Activated naive CD8-positive, alpha-beta T cell treated with anti-CD3 and anti-CD28 coated beads, Interleukin-2, amount 10 ng/mL, durations not matched to agents 7 days and 5 days (primary cell): ENCODE data around the gene BRI3. TPM values are rescaled to one million over a fixed set of nuclear protein-coding genes. Genes with fewer than 3 reads are reported as not detected.

Experiments
- ATAC-seq: fragments of 150-1000 bp; cut with Tn5 transposase; one replicate; pipeline ENCODE4 v1.10.0; 2021; ENCODE audit warnings: low read depth, moderate library complexity
- POLR2A ChIA-PET: fragments of 350-600 bp; sonication (Branson Sonifier 250); formaldehyde crosslinking; loops from one replicate; lab custom pipeline; 2021; ENCODE audit warnings: antibody characterized with exemption; lab: Charles Lee
- DNase-seq: peaks from one replicate; pipeline ENCODE4 v3.0.0; 2021
- H3K27ac Mint-ChIP-seq: one replicate; pipeline ENCODE4 v1.8.0; 2022; ENCODE audit warnings: mild to moderate bottlenecking, mixed read lengths
- H3K27me3 Mint-ChIP-seq: one replicate; pipeline ENCODE4 v1.8.0; 2022; ENCODE audit warnings: mild to moderate bottlenecking, moderate library complexity, mixed read lengths
- H3K36me3 Mint-ChIP-seq: one replicate; pipeline ENCODE4 v1.8.0; 2021; ENCODE audit warnings: mild to moderate bottlenecking, mixed read lengths
- H3K4me1 Mint-ChIP-seq: one replicate; pipeline ENCODE4 v1.8.0; 2021; ENCODE audit warnings: mixed read lengths
- H3K4me3 Mint-ChIP-seq: one replicate; pipeline ENCODE4 v1.8.0; 2022; ENCODE audit warnings: mild to moderate bottlenecking, moderate library complexity, mixed read lengths
- H3K9me3 Mint-ChIP-seq: one replicate; pipeline ENCODE4 v1.8.0; 2021; ENCODE audit warnings: mixed read lengths
- total RNA-seq, 2 experiments: library from RNA; stranded (reverse); gene quantifications; one replicate each; pipeline ENCODE4 v1.2.3, GENCODE V29; 2021

BRI3 gene
- total RNA-seq, 2 experiments from 2014 or later = 53.6 to 55.3 TPM

GRCh38 chr7:98296833-98297232 is 15.3 kb downstream of the BRI3 start:
- H3K4me3 Mint-ChIP-seq = no peak overlapping the region
- ATAC-seq = no peak
- H3K4me1 Mint-ChIP-seq = no peaks in the 10 kb centered on the region
- POLR2A ChIA-PET = no interaction called here
- no peak overlapping the region for H3K27ac Mint-ChIP-seq
- DNase-seq = no peak
- peaks cover 1% of the 10 kb centered on the region for H3K36me3 Mint-ChIP-seq
- no peaks in the 10 kb centered on the region for H3K27me3 Mint-ChIP-seq
- no peaks in the 10 kb centered on the region for H3K9me3 Mint-ChIP-seq

DNA sequence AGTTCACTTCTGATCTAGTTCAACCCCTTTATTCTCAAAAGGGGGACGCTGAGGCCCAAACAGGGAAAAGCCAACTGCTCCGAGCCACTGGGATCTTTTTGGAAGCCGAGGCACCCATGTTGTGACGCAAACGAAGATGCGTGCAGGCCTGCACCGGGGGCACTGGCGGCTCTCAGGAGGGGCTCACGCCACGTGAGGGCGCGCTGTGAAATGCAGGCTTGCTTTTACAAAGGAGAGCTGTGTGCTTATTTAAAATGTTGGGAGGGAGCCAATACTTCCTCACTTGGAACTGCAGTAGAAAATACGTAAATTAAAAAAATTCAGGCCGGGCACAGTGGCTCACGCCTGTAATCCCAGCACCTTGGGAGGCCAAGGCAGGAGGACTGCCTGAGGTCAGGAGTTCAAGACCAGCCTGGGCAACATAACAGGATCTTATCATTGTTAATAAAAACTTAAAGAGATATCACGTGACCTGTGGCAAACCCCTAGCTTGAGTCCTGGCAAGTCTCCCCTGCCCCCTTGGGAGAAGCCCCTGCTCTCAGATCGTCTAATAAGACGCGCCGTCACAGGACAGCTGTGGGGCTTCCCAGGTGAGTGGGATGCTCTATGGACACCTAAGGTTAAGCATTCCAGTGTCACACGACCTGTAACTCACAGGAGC is 16.3 kb downstream of the BRI3 start:
- Mint-ChIP-seq H3K4me1 (no peaks in the 10 kb centered on the region), H3K27me3 (no peaks in the 10 kb centered on the region), H3K27ac (no peak overlapping the region), H3K4me3 (no peak overlapping the region), H3K36me3 (no peaks in the 10 kb centered on the region), H3K9me3 (no peaks in the 10 kb centered on the region)
- POLR2A ChIA-PET = no interaction called here
- DNase-seq (no peak), ATAC-seq (no peak)

- H3K27me3 Mint-ChIP-seq = no peaks in the 10 kb centered on the region
- DNase-seq (no peak), ATAC-seq (no peak)
- no peak overlapping the region for H3K4me3 Mint-ChIP-seq
- no peaks in the 10 kb centered on the region for H3K36me3 Mint-ChIP-seq
- no peaks in the 10 kb centered on the region for H3K9me3 Mint-ChIP-seq
- H3K27ac Mint-ChIP-seq = no peak overlapping the region
- POLR2A ChIA-PET = no interaction called here
- no peaks in the 10 kb centered on the region for H3K4me1 Mint-ChIP-seq
Observed at GRCh38 chr7:98300595-98301372, 19.3 kb downstream of the BRI3 start.

- H3K9me3 Mint-ChIP-seq = no peaks in the 10 kb centered on the region
- H3K27me3 Mint-ChIP-seq = no peaks in the 10 kb centered on the region
- H3K4me1 Mint-ChIP-seq = no peaks in the 10 kb centered on the region
- H3K36me3 Mint-ChIP-seq = no peaks in the 10 kb centered on the region
- H3K4me3 Mint-ChIP-seq = no peak overlapping the region
- ATAC-seq (no peak), DNase-seq (no peak)
- no peak overlapping the region for H3K27ac Mint-ChIP-seq
- POLR2A ChIA-PET = no interaction called here
Observed at GRCh38 chr7:98301693-98302470, 20.4 kb downstream of the BRI3 start.

DNA sequence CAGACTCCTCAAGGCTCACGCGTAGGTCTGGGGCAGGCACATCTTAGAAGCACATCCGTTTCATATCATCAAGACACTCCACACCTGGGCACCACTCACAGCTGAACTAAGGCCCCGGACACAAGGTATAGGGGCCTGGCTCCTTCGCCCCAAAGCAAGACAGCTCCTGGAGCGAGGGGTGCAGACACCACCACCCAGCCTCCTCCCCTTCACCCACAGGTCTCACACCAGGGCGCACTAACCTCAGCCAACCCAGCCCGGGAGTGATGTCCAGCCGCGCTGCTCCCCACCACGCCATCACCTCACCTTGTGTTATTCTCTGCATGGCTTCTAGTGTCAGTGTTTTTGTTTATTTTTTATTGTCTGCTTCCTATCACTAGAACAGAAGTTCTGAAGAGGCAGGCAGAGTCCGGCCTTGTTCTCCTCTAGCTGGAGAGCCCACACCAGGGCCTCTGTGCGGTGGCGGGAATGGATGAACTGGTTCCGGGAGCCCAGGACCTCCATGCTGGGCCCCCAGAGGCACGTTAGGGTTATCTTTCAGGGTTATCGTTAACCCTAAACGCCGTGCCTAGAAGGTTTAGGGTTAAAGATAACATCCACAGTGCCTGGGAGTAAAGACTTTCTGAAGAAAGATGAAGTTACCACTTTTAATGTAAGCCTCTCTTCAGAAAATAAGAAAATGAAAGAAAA is 21.8 kb downstream of the BRI3 start:
- no peak for DNase-seq
- ATAC-seq = no peak
- no peaks in the 10 kb centered on the region for H3K27me3 Mint-ChIP-seq
- H3K4me1 Mint-ChIP-seq = no peaks in the 10 kb centered on the region
- no peak overlapping the region for H3K27ac Mint-ChIP-seq
- no peaks in the 10 kb centered on the region for H3K9me3 Mint-ChIP-seq
- no peaks in the 10 kb centered on the region for H3K36me3 Mint-ChIP-seq
- POLR2A ChIA-PET = no interaction called here
- no peak overlapping the region for H3K4me3 Mint-ChIP-seq

DNA sequence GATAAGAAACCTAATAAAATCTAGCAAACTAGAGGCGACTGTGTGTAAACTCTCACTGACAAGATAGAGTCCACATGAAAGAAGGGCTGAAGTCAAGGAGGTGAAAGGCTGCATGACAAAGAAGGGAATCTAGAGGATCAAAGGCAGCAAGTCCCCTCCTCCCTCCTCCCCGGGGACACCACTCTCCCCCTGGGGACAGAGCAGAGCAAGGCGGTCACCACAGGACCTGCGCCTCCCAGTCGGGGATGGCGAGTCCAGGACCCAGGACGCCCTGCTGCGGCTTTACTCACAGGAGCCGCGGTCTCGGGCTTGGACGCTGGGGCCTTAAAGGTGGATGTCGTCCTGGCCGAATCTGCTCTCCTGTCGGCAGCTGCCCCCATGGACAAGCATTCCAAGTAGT is 22.4 kb downstream of the BRI3 start:
- ATAC-seq (no peak), DNase-seq (no peak)
- Mint-ChIP-seq H3K27ac (no peak overlapping the region), H3K27me3 (no peaks in the 10 kb centered on the region), H3K4me3 (no peak overlapping the region), H3K4me1 (no peaks in the 10 kb centered on the region), H3K9me3 (no peaks in the 10 kb centered on the region), H3K36me3 (no peaks in the 10 kb centered on the region)
- POLR2A ChIA-PET = interaction anchor here (0.7 kb wide), 1 partner anchor 1566 kb away, joined by 3 read pairs; no protein-coding TSS in a partner anchor

DNA sequence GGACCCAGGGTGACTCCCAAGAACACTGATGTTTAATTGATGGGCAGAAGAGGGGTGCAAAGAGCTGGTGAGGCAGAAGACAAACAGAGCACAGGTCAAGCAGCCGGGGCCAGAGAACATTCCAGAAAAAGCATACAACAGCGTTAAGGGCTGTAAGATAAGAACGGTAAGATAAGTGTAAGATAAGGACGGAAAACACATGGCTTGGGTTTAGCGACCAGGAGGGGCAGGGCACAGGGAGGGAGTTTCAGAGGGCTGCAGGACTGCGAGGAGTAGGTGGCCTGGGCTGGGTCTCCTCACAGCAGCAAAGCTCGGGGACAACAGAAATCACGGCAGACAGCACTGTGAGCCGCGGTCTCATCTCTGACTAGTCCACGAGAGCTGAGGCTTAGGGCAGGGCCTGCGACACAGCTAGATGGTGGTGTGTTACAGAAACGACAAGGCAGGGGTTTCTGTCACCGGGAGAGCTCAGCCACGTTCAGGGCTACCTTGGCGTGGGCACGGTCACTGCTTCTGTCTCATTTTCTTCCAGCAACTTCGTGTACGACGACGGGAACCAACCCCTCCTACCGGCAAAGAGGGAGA is 24.6 kb downstream of the BRI3 start:
- DNase-seq = no peak
- Mint-ChIP-seq H3K4me3 (no peak overlapping the region), H3K27me3 (no peaks in the 10 kb centered on the region), H3K4me1 (no peaks in the 10 kb centered on the region), H3K27ac (no peak overlapping the region), H3K36me3 (no peaks in the 10 kb centered on the region), H3K9me3 (no peaks in the 10 kb centered on the region)
- ATAC-seq = no peak
- POLR2A ChIA-PET = no interaction called here

DNA sequence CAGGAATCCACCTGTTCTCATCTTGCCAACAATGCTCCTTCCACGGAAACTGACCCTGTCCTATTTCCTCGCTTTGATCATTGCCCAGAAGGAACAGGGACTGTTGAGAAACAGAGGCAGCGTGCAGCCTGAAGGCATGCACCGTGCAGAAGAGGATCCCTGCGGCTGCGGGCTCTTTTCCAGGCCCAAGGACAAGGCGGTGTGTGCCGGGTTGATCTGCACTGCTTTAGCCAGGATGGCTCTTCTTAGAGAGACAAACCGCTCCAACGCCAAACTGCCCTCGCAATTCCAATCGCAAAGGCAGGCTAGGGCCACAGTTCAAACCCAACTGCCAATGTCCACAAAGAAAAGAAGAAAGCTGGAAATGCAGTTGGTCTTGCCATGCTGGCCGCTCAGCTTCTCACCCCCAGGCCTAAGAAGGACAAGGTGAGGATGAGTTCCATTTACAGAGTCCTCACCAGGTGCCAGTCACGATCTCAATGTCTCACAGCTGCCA is 26.5 kb downstream of the BRI3 start:
- H3K36me3 Mint-ChIP-seq = no peaks in the 10 kb centered on the region
- no peak overlapping the region for H3K27ac Mint-ChIP-seq
- POLR2A ChIA-PET = no interaction called here
- H3K27me3 Mint-ChIP-seq = no peaks in the 10 kb centered on the region
- DNase-seq = no peak
- H3K9me3 Mint-ChIP-seq = no peaks in the 10 kb centered on the region
- no peak overlapping the region for H3K4me3 Mint-ChIP-seq
- no peaks in the 10 kb centered on the region for H3K4me1 Mint-ChIP-seq
- ATAC-seq = no peak

- Mint-ChIP-seq H3K27me3 (no peaks in the 10 kb centered on the region), H3K4me1 (no peaks in the 10 kb centered on the region), H3K4me3 (no peak overlapping the region), H3K9me3 (no peaks in the 10 kb centered on the region), H3K27ac (no peak overlapping the region), H3K36me3 (no peaks in the 10 kb centered on the region)
- no peak for ATAC-seq
- POLR2A ChIA-PET = no interaction called here
- no peak for DNase-seq
Observed at GRCh38 chr7:98309566-98309965, 28.1 kb downstream of the BRI3 start.

GRCh38 chr7:98312201-98312600 is 30.7 kb downstream of the BRI3 start:
- DNase-seq = no peak
- POLR2A ChIA-PET = no interaction called here
- no peaks in the 10 kb centered on the region for H3K36me3 Mint-ChIP-seq
- H3K27ac Mint-ChIP-seq = no peak overlapping the region
- H3K4me1 Mint-ChIP-seq = no peaks in the 10 kb centered on the region
- H3K4me3 Mint-ChIP-seq = no peak overlapping the region
- no peaks in the 10 kb centered on the region for H3K9me3 Mint-ChIP-seq
- H3K27me3 Mint-ChIP-seq = no peaks in the 10 kb centered on the region
- no peak for ATAC-seq

- no peak for DNase-seq
- Mint-ChIP-seq H3K36me3 (no peaks in the 10 kb centered on the region), H3K4me3 (no peak overlapping the region), H3K27me3 (no peaks in the 10 kb centered on the region), H3K4me1 (no peaks in the 10 kb centered on the region), H3K27ac (no peak overlapping the region), H3K9me3 (peaks cover 4% of the 10 kb centered on the region)
- no peak for ATAC-seq
- POLR2A ChIA-PET = no interaction called here
Observed at GRCh38 chr7:98314469-98314868, 33.0 kb downstream of the BRI3 start.

DNA sequence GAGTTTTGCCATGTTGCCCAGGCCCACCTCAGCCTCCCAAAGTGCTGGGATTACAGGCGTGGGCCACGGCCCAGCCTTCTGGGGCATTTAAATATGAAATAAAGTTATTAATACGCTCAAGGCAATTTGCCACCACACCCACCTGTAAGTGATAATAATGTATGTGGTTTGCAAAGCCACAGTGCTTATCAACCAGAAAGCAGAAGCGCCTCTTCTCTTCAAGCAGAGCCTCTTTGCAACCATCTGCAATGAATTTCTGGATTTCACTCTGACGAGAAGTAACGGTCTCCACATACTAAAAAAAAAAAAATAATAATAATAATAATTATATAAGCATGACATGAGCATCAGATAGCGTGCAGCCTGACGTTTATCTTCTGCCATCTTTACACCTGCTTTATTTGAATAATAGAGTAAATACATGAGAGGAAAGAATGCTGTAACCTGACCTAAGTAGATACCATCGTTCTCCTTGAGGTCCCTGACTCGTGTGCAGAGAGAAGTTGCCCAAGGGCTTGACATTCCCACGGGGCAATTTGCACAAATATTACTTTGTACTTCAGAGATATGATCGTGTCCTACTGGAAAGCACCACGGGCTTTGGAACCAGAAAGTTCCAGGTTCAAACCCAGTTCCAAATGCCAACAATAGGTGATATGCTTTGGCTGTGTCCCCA is 34.0 kb downstream of the BRI3 start:
- H3K27ac Mint-ChIP-seq = no peak overlapping the region
- DNase-seq (no peak), ATAC-seq (no peak)
- H3K27me3 Mint-ChIP-seq = no peaks in the 10 kb centered on the region
- no peak overlapping the region for H3K4me3 Mint-ChIP-seq
- POLR2A ChIA-PET = no interaction called here
- H3K4me1 Mint-ChIP-seq = no peaks in the 10 kb centered on the region
- peaks cover 4% of the 10 kb centered on the region for H3K9me3 Mint-ChIP-seq
- no peaks in the 10 kb centered on the region for H3K36me3 Mint-ChIP-seq
